Measurements from ENCODE around the gene PTGR3.

GRCh38 chr18:75238100-75238499 is 29.2 kb upstream of the PTGR3 start:
- TF ChIP-seq CTCF (conservative IDR thresholded peaks at IDR 0.05; ENCODE audit: low read length) (no peak), EZH2phosphoT487 (IDR thresholded peaks at IDR 0.05; ENCODE audit: borderline replicate concordance, low read depth, low read length) (no peak)

Measured in OCI-LY7 (cell line).